ENCODE results near the gene PARD3.

- TF ChIP-seq CTCF (IDR thresholded peaks at IDR 0.05; ENCODE audit: poor library complexity) (no peak), EZH2phosphoT487 (IDR thresholded peaks at IDR 0.05; ENCODE audit: low read depth, severe bottlenecking, unreplicated experiment) (no peak)
Observed at GRCh38 chr10:34766811-34767494, 48.1 kb downstream of the PARD3 start.
